Karpas-422 (cell line): ENCODE data around the gene KSR1. TPM values are rescaled to one million over a fixed set of nuclear protein-coding genes. Genes with fewer than 3 reads are reported as not detected.
"Not testable (repeated sequence)": the region's sequence is repeated elsewhere in the genome, so short reads cannot be mapped to it uniquely, and the experiment has no call there.

Experiments used
- DNase-seq: peaks from one replicate; pipeline ENCODE4 v3.0.0-alpha.2; 2015
- H2AFZ ChIP-seq: fragments of 200-600 bp; sonication (generic); 2 replicates; pipeline ENCODE4 v1.6.1; 2014; ENCODE audit warnings: antibody characterized with exemption, low read length, mixed read lengths
- H3K27ac ChIP-seq: fragments of 200-600 bp; sonication (generic); 2 replicates; pipeline ENCODE4 v1.5.1; 2014; ENCODE audit warnings: mild to moderate bottlenecking, low read length, moderate library complexity
- H3K27me3 ChIP-seq: fragments of 200-600 bp; sonication (generic); 2 replicates; pipeline ENCODE4 v1.6.1; 2014; ENCODE audit warnings: low read length, mixed read lengths
- H3K36me3 ChIP-seq: fragments of 200-600 bp; sonication (generic); 2 replicates; pipeline ENCODE4 v1.6.1; 2014; ENCODE audit warnings: low read length, mixed read lengths; ENCODE audit not compliant: insufficient read depth
- H3K4me1 ChIP-seq: fragments of 200-600 bp; sonication (generic); 2 replicates; pipeline ENCODE4 v1.6.1; 2014; ENCODE audit warnings: mild to moderate bottlenecking, low read length, mixed read lengths
- H3K4me2 ChIP-seq: fragments of 200-600 bp; sonication (generic); 2 replicates; pipeline ENCODE4 v1.6.1; 2014; ENCODE audit warnings: low read length, low read depth, mild to moderate bottlenecking; ENCODE audit not compliant: poor library complexity, severe bottlenecking
- H3K4me3 ChIP-seq: fragments of 200-600 bp; sonication (generic); 2 replicates; pipeline ENCODE4 v1.5.1; 2014; ENCODE audit warnings: mild to moderate bottlenecking, antibody characterized with exemption, low read length, mixed read lengths
- H3K79me2 ChIP-seq: fragments of 200-600 bp; sonication (generic); 2 replicates; pipeline ENCODE4 v1.6.1; 2014; ENCODE audit warnings: mild to moderate bottlenecking, low read length, mixed read lengths
- H3K9ac ChIP-seq: fragments of 200-600 bp; sonication (generic); 2 replicates; pipeline ENCODE4 v1.6.0; 2014; ENCODE audit warnings: low read length
- H3K9me2 ChIP-seq: fragments of 200-600 bp; sonication (generic), shearing (Covaris generic); replicated peaks from 2 replicates; pipeline ENCODE4 v1.6.0; 2014; ENCODE audit warnings: mild to moderate bottlenecking, low read length, moderate library complexity; ENCODE audit not compliant: insufficient read depth
- H3K9me3 ChIP-seq: fragments of 300-700, 200-600 bp; sonication (generic); 2 replicates; pipeline ENCODE4 v1.6.1; 2014; ENCODE audit warnings: low read length, mixed read lengths
- H4K20me1 ChIP-seq: fragments of 200-600 bp; sonication (generic); 2 replicates; pipeline ENCODE4 v1.6.1; 2014; ENCODE audit warnings: mild to moderate bottlenecking, antibody characterized with exemption, low read length, low read depth; ENCODE audit not compliant: insufficient read depth
- total RNA-seq: library from RNA; depleted of rRNA; stranded (reverse); fragments of >200 nt; shearing (Covaris generic); gene quantifications from 2 replicates; pipeline ENCODE4 v1.2.3, GENCODE V29; 2014; ENCODE audit warnings: low replicate concordance

Gene KSR1
- total RNA-seq, 1 experiment from 2014 or later, result 0.52 TPM

- Histone ChIP-seq H3K9ac (0 out of 2 replicates have a peak overlapping the region, but pooled peaks have one; percentile 15), H3K4me2 (peak overlapping the region; percentile 32), H2AFZ (peak overlapping the region; percentile 64; the same call in 1 of the 2 replicates), H3K4me1 (peaks cover 10% of the 10 kb centered on the region)
- not testable (repeated sequence) for H4K20me1 ChIP-seq, H3K27ac ChIP-seq, H3K36me3 ChIP-seq, H3K4me3 ChIP-seq, H3K9me3 ChIP-seq, H3K79me2 ChIP-seq, H3K27me3 ChIP-seq, H3K9me2 ChIP-seq, DNase-seq
Observed at GRCh38 chr17:27636005-27636520, 179.8 kb downstream of the KSR1 start.

- not testable (repeated sequence) for H3K9ac ChIP-seq, H4K20me1 ChIP-seq, H3K4me2 ChIP-seq, H3K4me3 ChIP-seq, H3K27me3 ChIP-seq, H3K9me3 ChIP-seq, H3K79me2 ChIP-seq, H3K9me2 ChIP-seq, H3K36me3 ChIP-seq, H3K27ac ChIP-seq, H2AFZ ChIP-seq, DNase-seq
- peaks cover 10% of the 10 kb centered on the region for H3K4me1 ChIP-seq
Observed at GRCh38 chr17:27637818-27638217, 181.6 kb downstream of the KSR1 start.

- H2AFZ ChIP-seq, DNase-seq, H3K4me3 ChIP-seq, H3K4me2 ChIP-seq, H3K79me2 ChIP-seq, H3K9ac ChIP-seq, H3K27me3 ChIP-seq, H4K20me1 ChIP-seq, H3K36me3 ChIP-seq, H3K27ac ChIP-seq, H3K9me3 ChIP-seq, H3K9me2 ChIP-seq: not testable (repeated sequence)
- H3K4me1 ChIP-seq, result peaks cover 10% of the 10 kb centered on the region
Observed at GRCh38 chr17:27638415-27638914, 182.2 kb downstream of the KSR1 start.

GRCh38 chr17:27640790-27641189 lies 184.5 kb downstream of the KSR1 start:
- Histone ChIP-seq H3K27me3 (no peaks in the 10 kb centered on the region), H3K4me1 (peaks cover 1% of the 10 kb centered on the region), H4K20me1 (no peaks in the 10 kb centered on the region), H3K36me3 (no peaks in the 10 kb centered on the region), H3K4me3 (no peak overlapping the region), H3K9me2 (no peaks in the 10 kb centered on the region), H3K79me2 (no peaks in the 10 kb centered on the region), H3K27ac (no peak overlapping the region), H3K9me3 (no peaks in the 10 kb centered on the region), H3K4me2 (no peak overlapping the region), H2AFZ (no peak overlapping the region), H3K9ac (no peak overlapping the region)
- no peak for DNase-seq

- H3K36me3 ChIP-seq, result no peaks in the 10 kb centered on the region
- no peaks in the 10 kb centered on the region for H4K20me1 ChIP-seq
Observed at GRCh38 chr17:27644586-27644985, 188.3 kb downstream of the KSR1 start.

GRCh38 chr17:27645621-27646020 lies 189.4 kb downstream of the KSR1 start:
- not testable (repeated sequence) for H3K36me3 ChIP-seq, H3K4me2 ChIP-seq

More at GRCh38 chr17:27644586-27644985, 188.3 kb downstream of the KSR1 start:
- H3K4me3 ChIP-seq, result no peak overlapping the region
- H3K9me3 ChIP-seq, result no peaks in the 10 kb centered on the region
- no peak overlapping the region for H3K9ac ChIP-seq
- no peaks in the 10 kb centered on the region for H3K4me1 ChIP-seq
- DNase-seq, result no peak
- H2AFZ ChIP-seq, result no peak overlapping the region
- H3K27ac ChIP-seq, result no peak overlapping the region
- H3K9me2 ChIP-seq, result no peaks in the 10 kb centered on the region
- H3K27me3 ChIP-seq, result no peaks in the 10 kb centered on the region
- no peak overlapping the region for H3K4me2 ChIP-seq
- no peaks in the 10 kb centered on the region for H3K79me2 ChIP-seq

GRCh38 chr17:27646232-27646631 lies 190.0 kb downstream of the KSR1 start:
- Histone ChIP-seq H3K4me2 (no peak overlapping the region), H3K9me2 (no peaks in the 10 kb centered on the region), H3K79me2 (no peaks in the 10 kb centered on the region), H3K4me1 (no peaks in the 10 kb centered on the region), H3K4me3 (no peak overlapping the region), H3K36me3 (no peaks in the 10 kb centered on the region), H4K20me1 (no peaks in the 10 kb centered on the region), H2AFZ (no peak overlapping the region), H3K27me3 (no peaks in the 10 kb centered on the region), H3K27ac (no peak overlapping the region), H3K9ac (no peak overlapping the region), H3K9me3 (no peaks in the 10 kb centered on the region)
- DNase-seq, result no peak

More at GRCh38 chr17:27645621-27646020, 189.4 kb downstream of the KSR1 start:
- H3K4me3 ChIP-seq, H3K9ac ChIP-seq, H3K4me1 ChIP-seq, H3K9me2 ChIP-seq, DNase-seq, H3K9me3 ChIP-seq, H4K20me1 ChIP-seq, H3K79me2 ChIP-seq, H3K27me3 ChIP-seq, H3K27ac ChIP-seq, H2AFZ ChIP-seq: not testable (repeated sequence)

GRCh38 chr17:27647765-27648164 lies 191.5 kb downstream of the KSR1 start:
- Histone ChIP-seq H3K36me3 (no peaks in the 10 kb centered on the region), H3K79me2 (no peaks in the 10 kb centered on the region), H3K27ac (no peak overlapping the region), H3K9ac (no peak overlapping the region), H3K9me3 (no peaks in the 10 kb centered on the region), H3K4me3 (no peak overlapping the region), H4K20me1 (no peaks in the 10 kb centered on the region), H3K4me2 (no peak overlapping the region), H3K4me1 (no peaks in the 10 kb centered on the region), H3K9me2 (no peaks in the 10 kb centered on the region), H3K27me3 (no peaks in the 10 kb centered on the region), H2AFZ (no peak overlapping the region)
- DNase-seq, result no peak
